Hippocampal formation (tissue), 2 donors: ENCODE measurements around the gene DMRTC2.
A peak's percentile ranks its signal among the peaks of the same experiment; 100 is the strongest.
"Not testable (repeated sequence)": the region's sequence is repeated elsewhere in the genome, so short reads cannot be mapped to it uniquely, and the experiment has no call there.

Source experiments
- DNase-seq, 2 donors: peaks; one replicate each; lab custom pipeline; 2025; lab: John Stamatoyannopoulos, UW

The DMRTC2 gene

DNA sequence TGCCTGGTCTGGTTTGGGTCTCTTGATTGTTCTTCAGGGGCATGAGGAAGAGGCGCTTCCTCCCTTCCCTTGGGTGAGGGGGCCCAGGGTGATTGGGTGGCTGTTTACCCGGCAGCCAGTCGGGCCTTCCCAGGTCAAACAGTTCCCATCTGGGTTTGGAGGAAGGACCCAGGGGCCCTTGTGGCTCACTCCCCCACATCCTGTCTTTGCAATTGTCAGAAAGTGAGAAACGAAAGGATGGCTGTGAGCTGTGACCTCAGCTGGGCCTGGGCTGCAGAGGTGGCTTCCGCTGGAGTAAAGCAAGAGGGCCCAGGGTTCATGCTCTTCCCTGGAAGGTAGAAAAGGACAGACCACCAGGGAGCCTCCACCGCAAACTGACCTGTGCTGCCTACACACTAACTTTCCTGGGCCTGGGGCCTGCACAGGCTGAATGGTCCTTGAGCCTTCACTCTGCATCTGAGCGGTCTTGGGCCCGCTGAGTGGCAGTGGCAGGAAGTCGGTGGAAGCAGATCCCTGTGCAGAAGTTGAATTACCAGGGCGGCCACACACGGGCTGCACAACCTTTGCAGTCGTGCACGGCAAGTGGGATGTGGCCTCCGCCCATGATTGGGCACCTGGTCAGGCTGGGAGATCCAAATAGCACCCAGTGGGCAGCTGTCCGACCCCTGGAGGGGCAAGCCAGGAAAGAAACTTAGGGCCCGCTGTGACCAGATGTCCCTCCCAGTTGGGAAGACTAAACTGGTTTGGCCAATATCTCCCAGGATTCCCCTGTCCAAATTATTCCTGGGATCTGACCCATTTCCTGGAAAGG is 26.9 kb downstream of the DMRTC2 start:
- DNase-seq, result no peak

DNA sequence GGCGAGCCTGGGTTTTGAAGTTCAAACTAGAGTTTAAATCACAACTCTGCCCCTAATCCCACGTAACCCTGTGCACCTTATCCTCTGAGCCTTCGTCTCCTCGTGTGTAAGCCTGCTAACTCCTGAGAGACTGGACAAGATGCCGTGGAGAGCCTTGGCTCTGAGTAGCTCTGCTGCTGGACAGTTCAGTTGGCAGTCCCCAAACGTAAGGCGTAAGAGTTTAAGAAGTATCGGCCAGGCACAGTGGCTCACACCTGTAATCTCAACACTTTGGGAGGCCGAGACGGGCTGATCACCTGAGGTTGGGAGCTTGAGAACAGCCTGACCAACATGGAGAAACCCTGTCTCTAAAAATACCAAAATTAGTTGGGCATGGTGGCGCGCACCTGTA is 27.5 kb downstream of the DMRTC2 start:
- no peak for DNase-seq

DNA sequence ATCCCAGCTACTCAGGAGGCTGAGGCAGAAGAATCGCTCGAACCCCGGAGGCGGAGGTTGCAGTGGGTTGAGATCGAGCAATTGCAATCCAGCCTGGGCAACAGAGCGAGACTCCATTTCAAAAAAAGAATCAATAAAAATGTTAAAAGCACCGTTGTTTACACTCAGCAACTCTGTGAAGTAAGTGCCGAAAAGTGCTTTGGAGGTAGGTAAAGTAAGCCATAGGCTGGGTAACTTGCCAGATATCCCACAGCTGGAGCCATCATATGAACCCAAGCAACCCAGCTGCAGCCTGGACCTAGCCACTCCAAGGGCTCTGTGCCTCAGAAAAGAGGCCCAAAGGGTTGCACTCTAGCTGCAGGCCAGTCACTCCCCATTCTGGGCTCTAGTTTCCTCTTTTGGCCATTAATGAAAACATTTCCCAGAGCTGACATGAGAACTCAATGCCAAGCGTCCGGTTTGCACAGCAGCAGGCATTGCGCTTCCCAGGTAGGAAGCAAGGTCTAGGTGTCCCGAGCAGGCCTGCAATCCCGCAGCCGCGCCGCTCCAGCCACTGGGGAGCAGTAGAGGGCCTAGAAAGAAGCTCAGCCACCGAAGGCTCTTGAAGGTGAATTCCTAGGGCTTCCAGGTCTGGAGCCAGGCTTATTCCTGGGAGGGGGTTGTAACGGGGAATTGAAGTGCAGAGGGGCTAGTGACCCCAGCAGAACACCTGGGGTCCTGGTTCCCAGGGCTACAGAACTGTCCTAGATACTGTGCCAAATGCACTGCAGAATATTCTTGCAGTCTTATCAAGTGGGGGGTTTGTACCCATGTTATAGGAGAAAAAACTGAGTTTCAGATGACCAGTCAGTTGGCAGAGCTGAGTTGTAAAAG is 28.2 kb downstream of the DMRTC2 start:
- peak; percentile 24 to 46 for DNase-seq

GRCh38 chr19:41875973-41876372 is 31.1 kb downstream of the DMRTC2 start:
- not testable (repeated sequence) for DNase-seq

DNA sequence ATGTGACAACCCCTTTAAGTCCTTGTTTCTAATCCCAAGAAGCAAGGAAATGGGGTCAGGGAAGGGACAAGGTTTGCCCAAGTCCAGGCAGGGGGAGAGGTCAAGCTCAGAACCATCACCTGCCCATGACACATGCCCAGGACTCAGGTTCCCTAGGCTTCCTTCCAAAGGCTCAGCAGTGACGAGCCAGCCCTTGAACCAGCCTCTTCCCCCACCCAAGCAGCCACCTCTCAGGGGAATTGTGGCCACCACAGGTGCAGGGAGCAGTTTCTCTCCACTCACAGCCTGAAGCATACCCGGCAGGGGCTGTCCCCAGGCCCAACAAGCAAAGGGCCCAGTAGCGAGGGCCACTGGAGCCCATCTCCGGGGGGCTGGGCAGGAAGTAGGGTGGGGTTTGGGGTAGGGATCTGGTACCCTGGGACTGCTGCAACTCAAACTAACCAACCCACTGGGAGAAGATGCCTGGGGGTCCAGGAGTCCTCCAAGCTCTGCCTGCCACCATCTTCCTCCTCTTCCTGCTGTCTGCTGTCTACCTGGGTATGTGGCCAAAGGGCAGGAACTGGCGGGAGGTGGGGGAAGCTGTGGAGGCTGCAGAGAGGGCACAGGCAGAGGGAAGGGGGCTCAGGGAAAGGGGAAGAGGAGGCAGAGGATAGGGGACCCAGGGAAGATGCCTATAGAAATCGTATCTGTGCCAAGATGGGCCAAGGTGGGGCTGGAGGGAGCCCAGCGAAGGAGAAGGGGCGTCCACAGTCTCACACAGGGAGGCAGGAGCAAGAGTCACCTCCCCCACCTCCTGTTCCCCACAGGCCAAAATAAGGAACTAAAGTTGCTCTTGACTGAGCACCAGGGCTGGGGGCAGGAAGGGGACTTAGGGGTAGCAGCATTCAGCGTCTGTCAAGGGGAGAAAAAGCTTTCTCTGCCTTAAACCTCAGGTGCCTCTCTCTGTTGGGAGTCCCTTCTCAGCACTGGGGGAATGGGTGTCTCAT is 32.3 kb downstream of the DMRTC2 start, which contains the start of gene CD79A:
CD79A (plus strand) TSS at position 433 of the 986 bp plus-strand sequence; CDS start at position 459, 26 bp downstream.
- DNase-seq, result no peak

GRCh38 chr19:41877916-41878905 is 33.4 kb downstream of the DMRTC2 start:
- no peak for DNase-seq

GRCh38 chr19:41879080-41879479 is 34.2 kb downstream of the DMRTC2 start:
- no peak for DNase-seq

DNA sequence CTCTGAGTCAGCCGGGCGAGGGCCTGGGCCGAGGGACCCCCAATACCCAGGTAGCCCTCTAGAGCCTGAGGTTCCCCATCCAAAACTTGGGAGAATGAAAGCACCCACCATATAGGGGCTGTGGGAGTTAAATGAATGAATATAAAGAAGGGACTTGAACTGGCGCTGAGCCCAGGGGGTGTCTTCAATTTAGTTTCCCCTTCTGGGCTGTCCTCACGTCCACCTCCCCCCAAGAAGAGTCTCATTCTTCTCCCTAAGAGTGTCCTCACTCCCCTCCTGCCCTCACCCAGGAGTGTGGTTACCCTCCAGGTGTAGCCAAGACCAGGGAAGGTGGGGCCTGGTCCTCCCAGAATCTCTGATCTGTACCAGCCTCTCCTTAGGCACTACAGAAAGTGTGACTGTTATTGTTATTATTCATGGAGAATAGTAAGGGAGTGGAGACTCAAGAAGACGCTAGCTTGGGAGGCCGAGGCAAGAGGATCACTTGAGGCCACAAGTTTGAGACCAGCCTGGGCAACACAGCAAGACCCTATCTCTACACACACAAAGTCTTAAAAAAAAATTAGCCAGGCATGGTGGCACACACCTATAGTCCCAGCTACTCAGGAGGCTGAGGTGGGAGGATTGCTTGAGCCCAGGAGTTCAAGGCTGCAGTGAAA is 35.0 kb downstream of the DMRTC2 start:
- no peak for DNase-seq

DNA sequence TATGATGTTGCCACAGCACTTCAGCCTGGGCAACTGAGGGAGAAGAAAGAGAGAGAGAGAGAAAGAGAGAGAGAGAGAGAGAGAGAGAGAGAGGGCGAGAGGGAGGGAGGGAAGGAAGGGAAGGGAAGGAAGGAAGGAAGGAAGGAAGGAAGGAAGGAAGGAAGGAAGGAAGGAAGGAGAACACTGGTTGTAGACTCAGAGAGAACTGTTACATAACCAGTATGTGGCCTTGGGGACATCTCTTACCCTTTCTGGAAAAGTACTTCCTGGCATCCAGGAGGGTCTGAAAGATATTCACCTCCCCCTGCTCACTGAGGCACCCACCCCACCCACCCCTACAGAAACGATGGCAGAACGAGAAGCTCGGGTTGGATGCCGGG is 35.5 kb downstream of the DMRTC2 start:
- DNase-seq, result no peak

DNA sequence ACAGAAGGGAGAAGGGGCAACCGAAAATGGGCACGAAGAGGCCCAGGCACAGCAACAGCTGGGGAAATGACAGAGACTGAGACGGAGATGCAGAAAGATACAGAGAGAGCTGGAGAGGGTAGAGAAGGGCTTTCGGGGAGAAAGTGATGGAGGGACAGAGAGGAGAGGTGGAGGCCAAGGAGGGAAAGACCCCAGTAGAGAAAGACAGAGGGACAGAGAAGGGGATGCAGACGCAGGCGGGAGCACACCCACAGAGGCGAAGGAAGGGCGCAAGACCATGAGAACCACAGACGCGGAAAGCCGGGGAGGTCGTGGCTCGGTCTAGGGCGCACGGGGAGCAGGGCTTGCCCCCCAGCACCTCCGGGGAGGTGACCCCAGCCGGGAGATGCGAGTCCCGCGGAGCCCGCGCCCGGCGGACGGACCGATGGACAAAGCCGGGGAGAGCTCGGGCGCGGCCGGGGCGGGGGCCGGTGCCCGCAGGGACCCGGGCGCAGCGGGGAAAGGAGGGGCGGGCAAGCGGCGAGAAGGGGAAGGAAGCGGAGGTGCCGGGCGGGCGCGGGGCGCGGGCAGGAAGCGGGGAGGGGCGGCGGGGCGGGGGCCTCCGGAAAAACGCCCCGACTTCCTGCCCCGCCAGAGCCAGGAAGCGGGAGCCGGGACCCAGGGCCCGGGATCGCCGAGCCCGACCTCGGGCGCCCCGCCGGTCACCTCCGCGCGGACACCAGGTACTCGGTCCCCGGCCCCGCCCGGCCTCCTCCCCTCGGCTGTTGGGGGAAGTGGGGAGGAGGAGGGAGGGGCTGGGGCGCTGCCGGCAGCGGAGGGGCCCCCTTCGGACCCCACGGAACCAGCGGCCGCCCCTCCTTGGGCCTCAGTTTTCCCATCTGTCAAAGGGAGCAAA is 38.0 kb downstream of the DMRTC2 start, which contains the start of gene ARHGEF1:
ARHGEF1 (plus strand) TSS at position 617 of the 895 bp plus-strand sequence. CDS start 4,899 bp downstream, outside the sequence.
- peak in 1 of 2 donors; percentile 15 for DNase-seq

DNA sequence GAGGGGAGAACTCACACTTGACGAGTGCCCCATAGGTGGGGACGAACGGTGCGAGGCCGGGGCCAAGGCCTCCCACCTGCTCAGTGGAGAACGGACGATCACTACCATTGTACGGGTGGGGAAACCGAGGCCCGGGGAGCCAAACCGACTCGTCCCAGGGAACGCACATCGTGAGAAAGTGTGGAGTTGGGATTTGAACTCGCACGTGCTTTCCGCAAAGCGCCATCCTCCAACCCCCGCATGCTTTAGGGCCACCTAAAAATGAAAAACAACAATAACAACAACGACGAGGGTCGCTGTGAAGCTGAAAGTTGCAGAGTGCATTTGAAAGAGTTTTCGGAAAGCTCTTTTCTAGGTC is 38.6 kb downstream of the DMRTC2 start:
- no peak for DNase-seq

- DNase-seq, result peak; percentile 95 to 97
Observed at GRCh38 chr19:41883821-41884733, 39.2 kb downstream of the DMRTC2 start.

DNA sequence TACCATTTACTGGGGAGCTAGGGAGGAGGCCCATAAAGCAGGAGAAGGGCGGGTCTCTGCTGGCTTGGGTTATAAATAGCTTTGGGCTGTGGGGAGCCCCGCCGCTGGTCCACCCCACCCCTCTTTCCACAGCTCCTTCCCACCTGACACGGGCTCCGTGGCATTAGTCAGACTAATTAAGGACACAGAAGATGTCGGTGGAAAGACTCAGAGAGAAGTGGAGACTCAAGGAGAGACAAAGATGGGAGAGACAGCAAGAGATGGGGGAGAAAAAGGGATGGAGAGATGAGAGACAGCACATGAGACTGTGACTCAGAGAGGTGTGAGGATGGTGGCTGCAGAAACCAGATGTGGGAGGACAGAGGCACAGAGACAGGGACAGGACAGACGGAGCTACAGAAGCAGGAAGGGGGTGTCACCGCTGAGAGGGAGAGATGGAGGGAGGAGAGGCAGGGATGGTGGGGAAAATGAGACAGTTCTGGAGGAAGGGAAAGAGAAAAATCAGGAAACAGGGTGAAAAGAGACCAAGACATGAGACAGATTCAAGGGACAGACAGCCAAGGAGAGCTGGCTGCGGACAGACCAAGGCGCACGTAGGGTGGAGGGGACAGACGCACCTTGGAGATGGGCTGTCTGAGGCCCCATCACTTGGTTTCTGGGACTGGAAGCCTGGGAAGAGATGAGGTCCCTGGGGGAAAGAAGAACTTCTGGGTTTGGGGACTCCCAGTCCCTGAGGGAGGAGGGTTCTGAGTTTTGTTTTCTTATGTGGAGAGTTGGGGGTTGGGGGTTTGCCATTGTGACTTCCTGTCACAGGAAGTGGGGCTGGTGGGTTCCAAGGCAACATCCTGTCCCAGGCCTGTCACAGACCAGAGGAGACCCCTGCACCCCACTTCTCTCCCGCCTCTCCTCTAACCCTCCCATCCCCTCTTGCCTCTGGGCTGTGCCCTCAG is 42.2 kb downstream of the DMRTC2 start:
- DNase-seq, result no peak

DNA sequence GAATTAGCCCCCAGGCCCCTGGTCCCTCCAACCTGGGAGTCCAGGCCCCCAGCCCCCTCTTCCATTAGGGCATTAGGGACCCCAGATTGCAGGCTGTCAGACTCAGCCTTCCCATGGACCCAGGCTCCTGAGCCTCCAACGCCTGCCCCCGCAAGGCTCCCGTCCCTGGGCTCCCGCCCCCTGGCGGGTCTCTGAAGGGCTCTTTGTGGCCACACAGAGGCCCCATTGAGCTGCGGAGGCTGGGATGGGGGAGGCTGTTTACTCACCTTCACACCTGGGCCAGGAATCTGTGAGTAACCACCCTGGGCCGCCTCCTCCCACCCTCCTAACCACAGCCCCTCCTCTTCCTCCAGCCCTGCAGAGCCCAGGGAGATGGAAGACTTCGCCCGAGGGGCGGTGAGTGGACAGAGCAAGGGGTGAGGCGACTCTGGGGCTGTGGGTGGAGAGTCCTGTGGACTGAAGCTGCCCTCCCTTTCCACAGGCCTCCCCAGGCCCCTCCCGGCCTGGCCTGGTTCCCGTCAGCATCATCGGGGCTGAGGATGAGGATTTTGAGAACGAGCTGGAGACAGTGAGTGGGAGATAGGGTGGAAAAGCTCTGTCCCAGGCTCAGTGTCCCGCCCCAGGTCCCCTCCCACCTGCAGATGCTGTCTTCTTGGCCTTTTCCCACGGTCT is 43.0 kb downstream of the DMRTC2 start:
- DNase-seq, result peak in 1 of 2 donors; percentile 50

- no peak for DNase-seq
Observed at GRCh38 chr19:41888926-41889325, 44.1 kb downstream of the DMRTC2 start.

- DNase-seq, result no peak
Observed at GRCh38 chr19:41889896-41890295, 45.1 kb downstream of the DMRTC2 start.
